Liver (tissue), 3 donors: ENCODE measurements around the gene PDK2.

ENCODE experiments used
- EGR1 ChIP-seq, 2 donors: IDR thresholded peaks; 2 replicates each; pipeline ENCODE4 v1.6.1; 2016 to 2018; ENCODE audit warnings: antibody characterized with exemption in 2 of 2, low read depth in 2 of 2
- JUND ChIP-seq, 2 donors: IDR thresholded peaks; 2 replicates each; pipeline ENCODE4 v1.6.1; 2016; ENCODE audit warnings: antibody characterized with exemption in 2 of 2
- SP1 ChIP-seq: IDR thresholded peaks from 2 replicates; pipeline ENCODE4 v1.6.1; 2018; ENCODE audit warnings: antibody characterized with exemption, mild to moderate bottlenecking
- YY1 ChIP-seq: IDR thresholded peaks from 2 replicates; pipeline ENCODE4 v1.6.1; 2016; ENCODE audit warnings: antibody characterized with exemption, mild to moderate bottlenecking
- TF ChIP-seq, protein P1 (sequence below): fragments of 150-350 bp; IDR thresholded peaks from 2 replicates; pipeline ENCODE4 v1.5.1; 2017; ENCODE audit warnings: improper control_type of control experiment, low read depth, low read length; ENCODE audit not compliant: missing input control
- TF ChIP-seq, protein P2 (sequence below): IDR thresholded peaks from 2 replicates; pipeline ENCODE4 v1.6.1; 2016; ENCODE audit warnings: antibody characterized with exemption
- donor health status: healthy.
- donor health status: healthy.

DNA sequence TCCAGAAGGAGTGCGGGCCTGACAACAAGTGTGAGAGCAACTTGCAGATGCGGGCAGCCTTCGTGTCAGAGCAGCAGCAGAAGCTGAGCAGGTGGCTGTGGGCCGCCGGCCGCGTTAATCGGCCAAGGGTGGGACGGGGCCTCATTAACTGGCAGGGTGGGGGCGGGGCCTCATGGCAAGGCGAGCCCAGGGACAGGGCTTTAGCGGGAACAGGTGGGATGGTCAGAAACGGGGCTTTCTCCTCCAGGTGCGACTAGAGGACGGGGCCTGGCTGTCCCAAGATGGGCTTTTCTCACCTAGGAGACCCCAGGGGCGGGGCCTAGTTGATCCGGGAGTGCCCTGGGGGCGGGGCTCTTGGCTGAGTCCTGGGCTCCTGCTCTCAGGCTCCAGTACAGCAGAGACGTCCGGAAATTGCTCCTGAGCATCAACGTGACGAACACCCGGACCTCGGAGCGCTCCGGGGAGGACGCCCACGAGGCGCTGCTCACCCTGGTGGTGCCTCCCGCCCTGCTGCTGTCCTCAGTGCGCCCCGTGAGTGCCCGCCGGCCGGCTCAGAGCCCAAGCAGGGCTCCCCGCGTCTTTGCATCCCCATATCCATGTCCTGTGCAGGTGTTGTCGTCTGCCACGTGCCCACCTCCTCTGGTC is 18.4 kb upstream of the PDK2 start:
- TF ChIP-seq EGR1 (IDR thresholded peaks at IDR 0.05; ENCODE audit: low read depth in 2 of 2) (no peak), SP1 (no peak), YY1 (no peak), JUND (IDR thresholded peaks at IDR 0.05) (no peak)
- TF ChIP-seq, protein P1, sequence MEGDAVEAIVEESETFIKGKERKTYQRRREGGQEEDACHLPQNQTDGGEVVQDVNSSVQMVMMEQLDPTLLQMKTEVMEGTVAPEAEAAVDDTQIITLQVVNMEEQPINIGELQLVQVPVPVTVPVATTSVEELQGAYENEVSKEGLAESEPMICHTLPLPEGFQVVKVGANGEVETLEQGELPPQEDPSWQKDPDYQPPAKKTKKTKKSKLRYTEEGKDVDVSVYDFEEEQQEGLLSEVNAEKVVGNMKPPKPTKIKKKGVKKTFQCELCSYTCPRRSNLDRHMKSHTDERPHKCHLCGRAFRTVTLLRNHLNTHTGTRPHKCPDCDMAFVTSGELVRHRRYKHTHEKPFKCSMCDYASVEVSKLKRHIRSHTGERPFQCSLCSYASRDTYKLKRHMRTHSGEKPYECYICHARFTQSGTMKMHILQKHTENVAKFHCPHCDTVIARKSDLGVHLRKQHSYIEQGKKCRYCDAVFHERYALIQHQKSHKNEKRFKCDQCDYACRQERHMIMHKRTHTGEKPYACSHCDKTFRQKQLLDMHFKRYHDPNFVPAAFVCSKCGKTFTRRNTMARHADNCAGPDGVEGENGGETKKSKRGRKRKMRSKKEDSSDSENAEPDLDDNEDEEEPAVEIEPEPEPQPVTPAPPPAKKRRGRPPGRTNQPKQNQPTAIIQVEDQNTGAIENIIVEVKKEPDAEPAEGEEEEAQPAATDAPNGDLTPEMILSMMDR = no peak
- TF ChIP-seq, protein P2, sequence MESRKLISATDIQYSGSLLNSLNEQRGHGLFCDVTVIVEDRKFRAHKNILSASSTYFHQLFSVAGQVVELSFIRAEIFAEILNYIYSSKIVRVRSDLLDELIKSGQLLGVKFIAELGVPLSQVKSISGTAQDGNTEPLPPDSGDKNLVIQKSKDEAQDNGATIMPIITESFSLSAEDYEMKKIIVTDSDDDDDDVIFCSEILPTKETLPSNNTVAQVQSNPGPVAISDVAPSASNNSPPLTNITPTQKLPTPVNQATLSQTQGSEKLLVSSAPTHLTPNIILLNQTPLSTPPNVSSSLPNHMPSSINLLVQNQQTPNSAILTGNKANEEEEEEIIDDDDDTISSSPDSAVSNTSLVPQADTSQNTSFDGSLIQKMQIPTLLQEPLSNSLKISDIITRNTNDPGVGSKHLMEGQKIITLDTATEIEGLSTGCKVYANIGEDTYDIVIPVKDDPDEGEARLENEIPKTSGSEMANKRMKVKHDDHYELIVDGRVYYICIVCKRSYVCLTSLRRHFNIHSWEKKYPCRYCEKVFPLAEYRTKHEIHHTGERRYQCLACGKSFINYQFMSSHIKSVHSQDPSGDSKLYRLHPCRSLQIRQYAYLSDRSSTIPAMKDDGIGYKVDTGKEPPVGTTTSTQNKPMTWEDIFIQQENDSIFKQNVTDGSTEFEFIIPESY = no peak
